Uterus (tissue), 4 donors: ENCODE data around the gene HTT-AS. TPM values are rescaled to one million over a fixed set of nuclear protein-coding genes. Genes with fewer than 3 reads are reported as not detected.

ENCODE experiments used
- DNase-seq, 2 donors: peaks; one replicate each; pipeline ENCODE4 v3.0.0-alpha.2; 2019 to 2020
- H3K27ac ChIP-seq, 2 donors: fragments of 200-600 bp; sonication (generic); 1 replicate in 1 of 2; 2 replicates in 1 of 2; pipeline ENCODE4 v1.5.1; 2016 to 2018
- H3K27me3 ChIP-seq, 2 donors: fragments of 200-600 bp; sonication (generic); one replicate each; pipeline ENCODE4 v1.5.1; 2018 to 2019; ENCODE audit warnings: control low read depth in 1 of 2
- H3K36me3 ChIP-seq, 2 donors: fragments of 200-600 bp; sonication (generic); one replicate each; pipeline ENCODE4 v1.5.1; 2019; ENCODE audit warnings: control low read depth in 1 of 2
- H3K4me1 ChIP-seq, 2 donors: fragments of 200-600 bp; sonication (generic); one replicate each; pipeline ENCODE4 v1.5.1; 2018 to 2019; ENCODE audit warnings: control low read depth in 1 of 2
- H3K4me3 ChIP-seq, 2 donors: fragments of 200-600 bp; sonication (generic); 1 replicate in 1 of 2; 2 replicates in 1 of 2; pipeline ENCODE4 v1.5.1; 2018 to 2019; ENCODE audit warnings: mild to moderate bottlenecking in 1 of 2
- H3K9me3 ChIP-seq, 2 donors: fragments of 200-600 bp; sonication (generic); one replicate each; pipeline ENCODE4 v1.5.1; 2019; ENCODE audit warnings: control low read depth in 1 of 2
- CTCF ChIP-seq, 4 experiments: fragments of 200-600 bp in 2 of 4; fragments of 450-650 bp in 2 of 4; sonication (generic) in 2 of 4; IDR thresholded peaks; one replicate each; pipeline ENCODE4 v1.5.1; 2016 to 2019; ENCODE audit warnings: antibody characterized with exemption in 4 of 4, mild to moderate bottlenecking in 2 of 4, moderate library complexity in 1 of 4
- POLR2A ChIP-seq, 2 donors: fragments of 450-650 bp; IDR thresholded peaks; one replicate each; pipeline ENCODE4 v1.6.1; 2016; ENCODE audit warnings: antibody characterized with exemption in 2 of 2, mild to moderate bottlenecking in 1 of 2, moderate library complexity in 1 of 2
- intact Hi-C: fragments of 100-400 bp; cut with DNase I; formaldehyde crosslinking; loops from one replicate; pipeline ENCODE4 v1.15.1; 2023; ENCODE audit warnings: low total_unique reads
- total RNA-seq, 4 donors: library from RNA; depleted of rRNA in 3 of 4; stranded (reverse); fragments of >200 nt in 3 of 4; gene quantifications; one replicate each; pipeline versions ENCODE4 v1.1.0 to v1.2.4, GENCODE V29; 2014 to 2023
- donor health status: DM: yes; HTN: yes; CAD: no.

Gene HTT-AS
- total RNA-seq, 4 donors from 2014 or later, result not detected

GRCh38 chr4:3091464-3091863 is 17.1 kb upstream of the HTT-AS start:
- Histone ChIP-seq H3K4me1 (no peaks in the 10 kb centered on the region), H3K36me3 (no peaks in the 10 kb centered on the region), H3K4me3 (no peak overlapping the region), H3K27ac (no peak overlapping the region), H3K9me3 (no peaks in the 10 kb centered on the region), H3K27me3 (no peaks in the 10 kb centered on the region)
- intact Hi-C loops, result no loop called here
- DNase-seq, result no peak
- TF ChIP-seq CTCF (IDR thresholded peaks at IDR 0.05), result no peak
- TF ChIP-seq POLR2A (IDR thresholded peaks at IDR 0.05), result no peak

- Histone ChIP-seq H3K27me3 (no peaks in the 10 kb centered on the region), H3K4me1 (no peaks in the 10 kb centered on the region), H3K27ac (no peak overlapping the region), H3K9me3 (no peaks in the 10 kb centered on the region), H3K36me3 (no peaks in the 10 kb centered on the region), H3K4me3 (no peak overlapping the region)
- DNase-seq, result no peak
- intact Hi-C loops, result no loop called here
- TF ChIP-seq POLR2A (IDR thresholded peaks at IDR 0.05), result no peak
- TF ChIP-seq CTCF (IDR thresholded peaks at IDR 0.05), result no peak
These were observed 12.9 kb upstream of the HTT-AS start for GRCh38 chr4:3087115-3087797.

DNA sequence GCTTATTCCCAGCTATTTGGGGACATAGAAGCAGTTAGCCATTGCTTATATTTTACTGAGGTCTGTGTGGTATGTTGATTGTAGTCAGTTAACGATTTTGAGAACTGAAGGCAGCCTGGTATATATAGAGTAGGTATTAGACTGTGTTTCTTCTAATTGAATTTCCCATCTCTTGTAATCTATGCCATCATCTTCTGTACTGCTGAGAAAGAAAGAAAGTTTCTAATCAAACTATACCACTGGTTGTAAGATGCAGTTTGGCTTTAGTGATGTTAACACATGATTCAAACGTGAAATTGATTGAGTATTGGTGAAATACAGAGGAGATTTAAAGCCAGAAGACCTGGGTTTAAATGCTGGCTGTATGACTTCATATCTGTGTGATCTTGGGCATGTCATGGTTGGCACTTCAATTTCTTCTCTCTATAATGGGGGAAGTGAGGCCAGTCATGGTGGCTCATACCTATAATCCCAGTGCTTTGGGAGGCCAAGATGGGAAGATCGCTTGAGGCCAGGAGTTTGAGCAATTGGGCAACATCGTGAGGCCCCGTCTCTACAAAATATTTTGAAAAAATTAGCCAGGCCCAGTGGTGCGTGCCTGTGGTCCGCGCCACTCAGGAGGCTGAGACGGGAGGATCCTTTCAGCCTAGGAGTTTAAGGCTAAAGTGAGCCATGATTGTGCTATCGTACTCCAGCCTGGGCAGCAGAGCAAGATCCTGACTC is 11.8 kb upstream of the HTT-AS start:
- no peaks in the 10 kb centered on the region for H3K9me3 ChIP-seq
- TF ChIP-seq POLR2A (IDR thresholded peaks at IDR 0.05) (no peak), CTCF (IDR thresholded peaks at IDR 0.05) (no peak)
- intact Hi-C loops, result no loop called here
- no peaks in the 10 kb centered on the region for H3K27me3 ChIP-seq
- no peaks in the 10 kb centered on the region for H3K36me3 ChIP-seq
- H3K27ac ChIP-seq, result no peak overlapping the region
- no peak for DNase-seq
- H3K4me3 ChIP-seq, result no peak overlapping the region
- H3K4me1 ChIP-seq, result no peaks in the 10 kb centered on the region

DNA sequence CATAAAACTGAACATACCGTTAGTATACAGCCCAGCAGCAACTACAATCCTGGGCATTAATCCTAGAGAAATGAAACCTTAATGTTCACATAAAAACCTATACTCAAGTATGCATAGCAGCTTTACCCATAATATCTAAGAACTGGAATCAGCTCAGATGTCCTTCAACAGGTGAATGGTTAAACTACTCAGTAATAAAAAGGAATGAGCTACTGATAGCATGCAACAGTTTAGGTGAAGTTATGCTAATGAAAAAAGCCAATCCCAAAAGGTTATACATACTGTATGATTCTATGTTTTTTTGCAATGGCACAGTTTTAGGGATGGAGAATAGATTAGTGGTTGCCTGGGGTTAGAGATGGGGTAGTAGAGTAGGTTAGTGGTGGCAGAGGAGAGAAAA is 9.4 kb upstream of the HTT-AS start:
- Histone ChIP-seq H3K4me3 (no peak overlapping the region), H3K9me3 (no peaks in the 10 kb centered on the region), H3K27ac (no peak overlapping the region), H3K27me3 (no peaks in the 10 kb centered on the region), H3K4me1 (no peaks in the 10 kb centered on the region), H3K36me3 (no peaks in the 10 kb centered on the region)
- no peak for DNase-seq
- intact Hi-C loops, result no loop called here
- TF ChIP-seq CTCF (IDR thresholded peaks at IDR 0.05), result no peak
- no peak for TF ChIP-seq POLR2A (IDR thresholded peaks at IDR 0.05)

DNA sequence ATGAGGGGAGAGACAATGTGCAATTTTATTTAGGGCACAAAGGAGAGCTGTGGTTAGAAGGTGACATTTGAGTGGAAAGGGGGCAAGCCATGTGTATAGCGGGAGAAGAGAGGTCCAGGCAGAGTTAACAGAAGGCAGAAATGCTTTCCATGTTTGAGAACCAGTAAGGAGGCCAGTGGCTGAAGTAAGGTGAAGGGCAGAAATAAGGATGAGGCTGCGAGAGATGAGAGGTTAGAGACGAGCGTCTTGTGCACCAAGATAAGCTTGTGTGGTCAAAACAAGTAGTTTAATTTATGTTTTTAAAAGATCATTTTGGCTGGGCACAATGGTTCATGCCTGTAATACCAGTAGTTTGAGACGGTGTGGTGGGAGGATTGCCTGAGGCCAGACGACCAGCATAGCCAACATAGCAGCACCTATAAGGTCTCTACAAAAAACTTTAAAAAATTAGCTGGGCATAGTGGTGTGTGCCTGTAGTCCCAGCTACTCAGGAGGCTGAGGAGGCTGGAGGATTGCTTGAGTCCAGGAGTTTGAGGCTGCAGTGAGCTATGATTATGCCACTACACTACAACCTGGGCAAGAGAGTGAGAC is 8.7 kb upstream of the HTT-AS start:
- TF ChIP-seq POLR2A (IDR thresholded peaks at IDR 0.05), result no peak
- TF ChIP-seq CTCF (IDR thresholded peaks at IDR 0.05), result no peak
- Histone ChIP-seq H3K27ac (no peak overlapping the region), H3K4me3 (no peak overlapping the region), H3K27me3 (no peaks in the 10 kb centered on the region), H3K4me1 (no peaks in the 10 kb centered on the region), H3K9me3 (no peaks in the 10 kb centered on the region), H3K36me3 (no peaks in the 10 kb centered on the region)
- DNase-seq, result no peak
- intact Hi-C loops, result no loop called here
